ENCODE measurements around the gene ADK.

ADK gene

DNA sequence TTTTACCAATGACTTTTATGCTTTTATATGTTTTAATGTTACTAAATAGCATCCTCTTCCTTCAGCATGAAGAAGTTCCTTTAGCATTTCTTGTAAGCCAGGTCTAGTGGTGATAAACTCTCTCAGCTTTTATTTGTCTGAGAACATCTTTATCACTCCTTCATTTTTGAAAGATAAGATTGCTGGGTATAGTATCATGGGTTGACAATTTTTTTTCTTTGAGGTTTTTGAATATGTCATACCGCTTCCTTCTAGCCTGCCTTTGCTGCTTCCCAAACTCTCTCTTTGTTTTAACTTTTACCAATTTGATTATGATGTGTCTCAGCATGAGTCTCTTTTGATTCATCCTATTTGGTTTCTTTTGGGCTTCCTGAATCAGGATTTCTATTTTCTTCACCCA, 567.2 kb downstream of the ADK start:
- H3K9me3 ChIP-seq (ENCODE audit: insufficient read depth, low read length), result peaks cover 10% of the 10 kb centered on the region; the same call in 1 of the 2 replicates
- no peaks in the 10 kb centered on the region for H4K20me1 ChIP-seq (ENCODE audit: insufficient read depth, low read length)
- H3K27ac ChIP-seq (ENCODE audit: low read length), result no peak overlapping the region
- no peak overlapping the region for H2AFZ ChIP-seq (ENCODE audit: low read depth, low read length)
- H3K4me1 ChIP-seq (ENCODE audit: low read length), result no peaks in the 10 kb centered on the region
- TF ChIP-seq EZH2phosphoT487 (IDR thresholded peaks at IDR 0.05; ENCODE audit: low read depth), result no peak
- TF ChIP-seq CTCF (IDR thresholded peaks at IDR 0.05; ENCODE audit: low read depth, low read length), result no peak
- no peaks in the 10 kb centered on the region for H3K79me2 ChIP-seq (ENCODE audit: low read length)
- H3K4me3 ChIP-seq (ENCODE audit: low read length), result no peak overlapping the region
- H3K9ac ChIP-seq (ENCODE audit: low read length), result no peak overlapping the region
- no peak overlapping the region for H3K4me2 ChIP-seq (ENCODE audit: low read length)
- no peaks in the 10 kb centered on the region for H3K27me3 ChIP-seq (ENCODE audit: low read depth, low read length)
- peaks cover 7% of the 10 kb centered on the region for H3K36me3 ChIP-seq (replicated peaks; ENCODE audit: low read depth, low read length)

GRCh38 chr10:74728225-74728624, 577.2 kb downstream of the ADK start:
- Histone ChIP-seq H3K36me3 (replicated peaks; ENCODE audit: low read depth, low read length) (no peaks in the 10 kb centered on the region), H3K4me1 (ENCODE audit: low read length) (no peaks in the 10 kb centered on the region), H2AFZ (ENCODE audit: low read depth, low read length) (no peak overlapping the region), H3K4me3 (ENCODE audit: low read length) (no peak overlapping the region), H3K9ac (ENCODE audit: low read length) (no peak overlapping the region), H3K9me3 (ENCODE audit: insufficient read depth, low read length) (no peaks in the 10 kb centered on the region), H3K79me2 (ENCODE audit: low read length) (no peaks in the 10 kb centered on the region), H3K4me2 (ENCODE audit: low read length) (no peak overlapping the region), H3K27me3 (ENCODE audit: low read depth, low read length) (no peaks in the 10 kb centered on the region), H3K27ac (ENCODE audit: low read length) (no peak overlapping the region), H4K20me1 (ENCODE audit: insufficient read depth, low read length) (no peaks in the 10 kb centered on the region)
- no peak for TF ChIP-seq EZH2phosphoT487 (IDR thresholded peaks at IDR 0.05; ENCODE audit: low read depth)
- no peak for TF ChIP-seq CTCF (IDR thresholded peaks at IDR 0.05; ENCODE audit: low read depth, low read length)

DNA sequence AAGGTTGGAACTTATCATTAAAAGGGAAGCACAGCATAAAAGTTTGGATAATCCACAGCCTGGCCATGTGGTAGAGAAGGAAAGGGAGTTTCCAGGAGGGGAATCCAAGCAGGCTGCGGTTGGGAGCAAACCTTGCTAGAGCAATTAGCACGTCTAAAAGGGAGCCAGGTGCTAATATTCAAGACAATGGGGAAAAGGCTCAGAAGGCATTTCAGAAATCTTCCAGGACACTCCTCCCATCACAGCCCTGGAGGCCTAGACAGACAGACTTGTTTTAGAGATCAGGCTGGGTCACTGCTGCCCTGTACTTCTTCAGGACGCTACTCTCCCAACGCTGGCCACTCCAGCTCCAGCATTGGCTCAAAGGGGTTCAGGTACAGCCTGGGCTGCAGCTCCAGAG, 579.2 kb downstream of the ADK start:
- no peak overlapping the region for H3K4me3 ChIP-seq (ENCODE audit: low read length)
- H3K79me2 ChIP-seq (ENCODE audit: low read length), result no peaks in the 10 kb centered on the region
- H3K9ac ChIP-seq (ENCODE audit: low read length), result no peak overlapping the region
- no peak for TF ChIP-seq EZH2phosphoT487 (IDR thresholded peaks at IDR 0.05; ENCODE audit: low read depth)
- no peak for TF ChIP-seq CTCF (IDR thresholded peaks at IDR 0.05; ENCODE audit: low read depth, low read length)
- H4K20me1 ChIP-seq (ENCODE audit: insufficient read depth, low read length), result no peaks in the 10 kb centered on the region
- H2AFZ ChIP-seq (ENCODE audit: low read depth, low read length), result no peak overlapping the region
- no peaks in the 10 kb centered on the region for H3K4me1 ChIP-seq (ENCODE audit: low read length)
- H3K4me2 ChIP-seq (ENCODE audit: low read length), result no peak overlapping the region
- no peaks in the 10 kb centered on the region for H3K27me3 ChIP-seq (ENCODE audit: low read depth, low read length)
- H3K9me3 ChIP-seq (ENCODE audit: insufficient read depth, low read length), result no peaks in the 10 kb centered on the region
- no peaks in the 10 kb centered on the region for H3K36me3 ChIP-seq (replicated peaks; ENCODE audit: low read depth, low read length)
- no peak overlapping the region for H3K27ac ChIP-seq (ENCODE audit: low read length)

DNA sequence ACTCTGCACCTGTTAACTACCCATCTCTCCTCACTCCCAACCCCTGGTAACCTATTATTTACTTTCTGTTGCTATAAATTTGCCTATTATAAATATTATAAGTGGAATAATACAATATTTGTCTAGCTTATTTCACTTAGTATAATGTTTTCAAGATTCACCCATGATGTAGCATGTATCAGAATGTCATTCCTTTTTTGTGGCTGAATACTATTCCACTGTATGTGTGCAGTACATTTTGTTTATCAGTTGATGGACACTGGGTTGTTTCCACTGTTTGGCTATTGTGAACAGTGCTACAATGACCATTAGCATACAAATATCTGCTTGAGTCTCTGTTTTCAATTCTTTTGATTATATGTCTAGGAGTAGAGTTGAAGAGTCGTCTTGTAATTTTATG, 582.6 kb downstream of the ADK start:
- no peaks in the 10 kb centered on the region for H3K36me3 ChIP-seq (replicated peaks; ENCODE audit: low read depth, low read length)
- no peak overlapping the region for H3K4me2 ChIP-seq (ENCODE audit: low read length)
- no peaks in the 10 kb centered on the region for H3K27me3 ChIP-seq (ENCODE audit: low read depth, low read length)
- no peak for TF ChIP-seq EZH2phosphoT487 (IDR thresholded peaks at IDR 0.05; ENCODE audit: low read depth)
- TF ChIP-seq CTCF (IDR thresholded peaks at IDR 0.05; ENCODE audit: low read depth, low read length), result no peak
- no peak overlapping the region for H3K4me3 ChIP-seq (ENCODE audit: low read length)
- H4K20me1 ChIP-seq (ENCODE audit: insufficient read depth, low read length), result no peaks in the 10 kb centered on the region
- no peak overlapping the region for H3K9ac ChIP-seq (ENCODE audit: low read length)
- no peak overlapping the region for H2AFZ ChIP-seq (ENCODE audit: low read depth, low read length)
- no peaks in the 10 kb centered on the region for H3K79me2 ChIP-seq (ENCODE audit: low read length)
- no peak overlapping the region for H3K27ac ChIP-seq (ENCODE audit: low read length)
- no peaks in the 10 kb centered on the region for H3K9me3 ChIP-seq (ENCODE audit: insufficient read depth, low read length)
- no peaks in the 10 kb centered on the region for H3K4me1 ChIP-seq (ENCODE audit: low read length)

Data from OCI-LY3 (cell line).